Keratinocyte (primary cell): Measurements from ENCODE around the gene GLA. TPM values are rescaled to one million over a fixed set of nuclear protein-coding genes. Genes with fewer than 3 reads are reported as not detected.

Experiments used
- DNase-seq: peaks from one replicate; pipeline ENCODE4 v3.0.0-alpha.2; 2011; ENCODE audit warnings: low read depth, missing footprints, low spot score
- FAIRE-seq: peaks from 2 replicates; lab custom pipeline; 2011; peaks lifted over from hg19 to GRCh38; lab: Jason Lieb, UNC
- H2AFZ ChIP-seq: 2 replicates; pipeline ENCODE4 v1.6.0; 2012; ENCODE audit warnings: low read length, control low read depth, inconsistent platforms; ENCODE audit not compliant: control insufficient read depth
- H3K27ac ChIP-seq: 2 replicates; pipeline ENCODE4 v1.5.1; 2011; ENCODE audit warnings: low read length; ENCODE audit not compliant: control insufficient read depth, insufficient read depth
- H3K27me3 ChIP-seq: 3 replicates; pipeline ENCODE4 v1.6.0; 2011; ENCODE audit warnings: low read length; ENCODE audit not compliant: control insufficient read depth, insufficient read depth; ENCODE audit errors: extremely low read depth
- H3K36me3 ChIP-seq, 2 experiments: 2 replicates in 1 of 2; 3 replicates in 1 of 2; pipeline ENCODE4 v1.5.1; 2011; ENCODE audit warnings: low read length in 2 of 2, mild to moderate bottlenecking in 1 of 2; ENCODE audit not compliant: control insufficient read depth in 2 of 2, insufficient read depth in 2 of 2; ENCODE audit errors: extremely low read depth in 1 of 2
- H3K4me1 ChIP-seq: 3 replicates; pipeline ENCODE4 v1.5.1; 2011; ENCODE audit warnings: low read length; ENCODE audit not compliant: control insufficient read depth, insufficient read depth; ENCODE audit errors: extremely low read depth
- H3K4me2 ChIP-seq: 3 replicates; pipeline ENCODE4 v1.6.0; 2011; ENCODE audit warnings: low read depth, low read length; ENCODE audit not compliant: control insufficient read depth, insufficient read depth; ENCODE audit errors: extremely low read depth
- H3K4me3 ChIP-seq, 3 experiments: fragments of 200-600 bp in 1 of 3; sonication (generic) in 1 of 3; 2 replicates in 2 of 3; 3 replicates in 1 of 3; pipeline ENCODE4 v1.5.1; 2011 to 2016; ENCODE audit warnings: low read length in 3 of 3, mild to moderate bottlenecking in 3 of 3, control low read depth in 2 of 3, inconsistent platforms in 1 of 3, low read depth in 1 of 3, mixed read lengths in 1 of 3, mixed run types in 1 of 3, moderate library complexity in 1 of 3; ENCODE audit not compliant: control insufficient read depth in 2 of 3, insufficient read depth in 2 of 3; ENCODE audit errors: extremely low read depth in 1 of 3
- H3K79me2 ChIP-seq: 2 replicates; pipeline ENCODE4 v1.6.0; 2012; ENCODE audit warnings: low read length; ENCODE audit not compliant: control insufficient read depth, insufficient read depth
- H3K9ac ChIP-seq: 3 replicates; pipeline ENCODE4 v1.6.0; 2011; ENCODE audit warnings: low read length; ENCODE audit not compliant: control insufficient read depth, insufficient read depth; ENCODE audit errors: extremely low read depth
- H3K9me1 ChIP-seq: 3 replicates; pipeline ENCODE4 v1.6.0; 2011; ENCODE audit warnings: low read length; ENCODE audit not compliant: control insufficient read depth, insufficient read depth; ENCODE audit errors: extremely low read depth
- H3K9me3 ChIP-seq: 2 replicates; pipeline ENCODE4 v1.5.1; 2012; ENCODE audit warnings: low read depth, low read length; ENCODE audit not compliant: control insufficient read depth
- H4K20me1 ChIP-seq: 3 replicates; pipeline ENCODE4 v1.6.0; 2011; ENCODE audit warnings: low read length; ENCODE audit not compliant: control insufficient read depth, insufficient read depth; ENCODE audit errors: extremely low read depth
- EZH2 ChIP-seq: IDR thresholded peaks from one replicate; pipeline ENCODE4 v1.6.1; 2012; ENCODE audit warnings: inconsistent platforms, mild to moderate bottlenecking, low read length, moderate library complexity
- dilution Hi-C: fragments of 300-500 bp; cut with MboI; formaldehyde crosslinking; loops from one replicate; pipeline ENCODE4 v1.7.0; 2020; ENCODE audit warnings: low sequenced_read_pairs; ENCODE audit not compliant: extremely low pct_ligation_motif_present
- polyA plus RNA-seq, 5 experiments: library from polyadenylated mRNA; depleted of rRNA in 3 of 5; stranded (reverse) in 3 of 5; stranded (forward) in 1 of 5; unstranded in 1 of 5; fragments of >200 nt; gene quantifications; 1 replicate in 1 of 5; 2 replicates in 3 of 5; 3 replicates in 1 of 5; pipeline versions ENCODE4 v1.2.1 to v1.2.3, GENCODE V29; 2011 to 2012; ENCODE audit warnings: missing spikeins in 2 of 5, low read depth in 1 of 5, low replicate concordance in 1 of 5
- TF ChIP-seq, protein P1 (sequence below), 3 experiments: IDR thresholded peaks in 1 of 3; conservative IDR thresholded peaks in 1 of 3; optimal IDR thresholded peaks in 1 of 3; 2 replicates in 2 of 3; 3 replicates in 1 of 3; pipeline versions ENCODE3 to v1.5.1; 2011; ENCODE audit warnings: low read length in 3 of 3, mild to moderate bottlenecking in 3 of 3, moderate library complexity in 2 of 3, control low read depth in 1 of 3, inconsistent platforms in 1 of 3; ENCODE audit not compliant: insufficient read depth in 2 of 3; ENCODE audit errors: extremely low read depth in 1 of 3

GLA gene
- polyA plus RNA-seq, 1 donor (not counting 4 experiments of a cell fraction or from before 2014, with no cell fraction given) = 62.1 TPM

DNA sequence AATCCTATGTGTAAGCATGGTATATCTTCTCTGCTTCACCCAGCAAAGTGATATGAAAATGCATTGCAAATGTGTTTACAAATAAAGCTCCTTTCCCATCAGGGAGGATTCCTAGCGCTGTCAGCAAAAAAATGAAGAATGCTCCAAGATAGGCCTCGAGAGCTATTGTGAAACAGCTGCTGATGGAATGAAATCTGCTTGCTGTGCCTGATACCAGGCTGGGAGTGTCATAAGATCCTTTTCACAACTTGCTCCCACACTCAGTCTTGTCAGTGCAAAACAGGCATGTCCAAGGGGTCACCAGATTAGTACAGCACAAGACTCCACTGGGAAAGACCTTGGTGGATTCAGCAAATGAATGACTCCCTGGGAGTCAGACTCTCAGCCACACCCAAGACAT is 34.4 kb upstream of the GLA start:
- TF ChIP-seq EZH2 = no peak
- TF ChIP-seq, protein P1, sequence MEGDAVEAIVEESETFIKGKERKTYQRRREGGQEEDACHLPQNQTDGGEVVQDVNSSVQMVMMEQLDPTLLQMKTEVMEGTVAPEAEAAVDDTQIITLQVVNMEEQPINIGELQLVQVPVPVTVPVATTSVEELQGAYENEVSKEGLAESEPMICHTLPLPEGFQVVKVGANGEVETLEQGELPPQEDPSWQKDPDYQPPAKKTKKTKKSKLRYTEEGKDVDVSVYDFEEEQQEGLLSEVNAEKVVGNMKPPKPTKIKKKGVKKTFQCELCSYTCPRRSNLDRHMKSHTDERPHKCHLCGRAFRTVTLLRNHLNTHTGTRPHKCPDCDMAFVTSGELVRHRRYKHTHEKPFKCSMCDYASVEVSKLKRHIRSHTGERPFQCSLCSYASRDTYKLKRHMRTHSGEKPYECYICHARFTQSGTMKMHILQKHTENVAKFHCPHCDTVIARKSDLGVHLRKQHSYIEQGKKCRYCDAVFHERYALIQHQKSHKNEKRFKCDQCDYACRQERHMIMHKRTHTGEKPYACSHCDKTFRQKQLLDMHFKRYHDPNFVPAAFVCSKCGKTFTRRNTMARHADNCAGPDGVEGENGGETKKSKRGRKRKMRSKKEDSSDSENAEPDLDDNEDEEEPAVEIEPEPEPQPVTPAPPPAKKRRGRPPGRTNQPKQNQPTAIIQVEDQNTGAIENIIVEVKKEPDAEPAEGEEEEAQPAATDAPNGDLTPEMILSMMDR (optimal IDR thresholded peaks at IDR 0.05 in 1 of 3, IDR thresholded peaks at IDR 0.05 in 1 of 3, conservative IDR thresholded peaks at IDR 0.05 in 1 of 3; ENCODE audit: extremely low read depth in 1 of 3, insufficient read depth in 2 of 3, low read length in 3 of 3) = no peak
- no peaks in the 10 kb centered on the region for H3K4me1 ChIP-seq
- DNase-seq (no peak), FAIRE-seq (no peak)
- no peak overlapping the region for H2AFZ ChIP-seq
- no peak overlapping the region for H3K9ac ChIP-seq
- no peaks in the 10 kb centered on the region for H3K9me3 ChIP-seq
- H3K79me2 ChIP-seq = no peaks in the 10 kb centered on the region
- no peaks in the 10 kb centered on the region for H4K20me1 ChIP-seq
- no peaks in the 10 kb centered on the region for H3K36me3 ChIP-seq
- H3K27ac ChIP-seq = no peak overlapping the region
- no peak overlapping the region for H3K4me3 ChIP-seq
- H3K27me3 ChIP-seq = no peaks in the 10 kb centered on the region
- no peak overlapping the region for H3K4me2 ChIP-seq
- no peaks in the 10 kb centered on the region for H3K9me1 ChIP-seq
- dilution Hi-C loops = no loop called here

- Histone ChIP-seq H3K9me1 (no peaks in the 10 kb centered on the region), H3K27me3 (no peaks in the 10 kb centered on the region), H3K4me3 (no peak overlapping the region), H3K4me1 (no peaks in the 10 kb centered on the region), H2AFZ (no peak overlapping the region), H3K9ac (no peak overlapping the region), H3K36me3 (no peaks in the 10 kb centered on the region), H3K4me2 (no peak overlapping the region), H4K20me1 (no peaks in the 10 kb centered on the region), H3K27ac (no peak overlapping the region), H3K9me3 (no peaks in the 10 kb centered on the region), H3K79me2 (no peaks in the 10 kb centered on the region)
- TF ChIP-seq EZH2 = no peak
- TF ChIP-seq, protein P1 (optimal IDR thresholded peaks at IDR 0.05 in 1 of 3, IDR thresholded peaks at IDR 0.05 in 1 of 3, conservative IDR thresholded peaks at IDR 0.05 in 1 of 3; ENCODE audit: extremely low read depth in 1 of 3, insufficient read depth in 2 of 3, low read length in 3 of 3) = no peak
- dilution Hi-C loops = no loop called here
- DNase-seq (no peak), FAIRE-seq (no peak)
These were observed 22.8 kb upstream of the GLA start for GRCh38 chrX:101430457-101431078.
